Testis (tissue), 2 donors: ENCODE data around the gene ZSCAN30.
"Not testable (repeated sequence)": the region's sequence is repeated elsewhere in the genome, so short reads cannot be mapped to it uniquely, and the experiment has no call there.

Experiments
- POLR2A ChIP-seq: fragments of 450-650 bp; IDR thresholded peaks from one replicate; pipeline ENCODE4 v1.6.1; 2017; ENCODE audit warnings: antibody characterized with exemption, mild to moderate bottlenecking, moderate library complexity
- TF ChIP-seq, protein P1 (sequence below), 3 experiments: fragments of 450-650 bp in 2 of 3; fragments of 200-600 bp in 1 of 3; sonication (generic) in 1 of 3; IDR thresholded peaks; one replicate each; pipeline ENCODE4 v1.5.1; 2016 to 2019; ENCODE audit warnings: antibody characterized with exemption in 3 of 3, mild to moderate bottlenecking in 2 of 3, moderate library complexity in 1 of 3

DNA sequence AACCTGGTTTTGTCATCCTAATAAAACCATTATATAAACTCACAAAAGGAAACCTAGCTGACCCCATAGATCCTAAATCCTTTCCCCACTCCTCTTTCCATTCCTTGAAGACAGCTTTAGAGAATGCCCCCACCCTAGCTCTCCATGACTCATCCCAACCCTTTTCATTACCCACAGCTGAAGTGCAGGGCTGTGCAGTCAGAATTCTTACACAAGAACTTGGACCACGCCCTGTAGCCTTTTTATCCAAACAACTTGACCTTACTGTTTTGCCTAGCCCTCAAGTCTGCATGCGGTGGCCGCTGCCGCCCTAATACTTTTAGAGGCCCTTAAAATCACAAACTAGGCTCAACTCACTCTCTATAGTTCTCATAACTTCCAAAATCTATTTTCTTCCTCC, 70.7 kb downstream of the ZSCAN30 start:
- TF ChIP-seq, protein P1, sequence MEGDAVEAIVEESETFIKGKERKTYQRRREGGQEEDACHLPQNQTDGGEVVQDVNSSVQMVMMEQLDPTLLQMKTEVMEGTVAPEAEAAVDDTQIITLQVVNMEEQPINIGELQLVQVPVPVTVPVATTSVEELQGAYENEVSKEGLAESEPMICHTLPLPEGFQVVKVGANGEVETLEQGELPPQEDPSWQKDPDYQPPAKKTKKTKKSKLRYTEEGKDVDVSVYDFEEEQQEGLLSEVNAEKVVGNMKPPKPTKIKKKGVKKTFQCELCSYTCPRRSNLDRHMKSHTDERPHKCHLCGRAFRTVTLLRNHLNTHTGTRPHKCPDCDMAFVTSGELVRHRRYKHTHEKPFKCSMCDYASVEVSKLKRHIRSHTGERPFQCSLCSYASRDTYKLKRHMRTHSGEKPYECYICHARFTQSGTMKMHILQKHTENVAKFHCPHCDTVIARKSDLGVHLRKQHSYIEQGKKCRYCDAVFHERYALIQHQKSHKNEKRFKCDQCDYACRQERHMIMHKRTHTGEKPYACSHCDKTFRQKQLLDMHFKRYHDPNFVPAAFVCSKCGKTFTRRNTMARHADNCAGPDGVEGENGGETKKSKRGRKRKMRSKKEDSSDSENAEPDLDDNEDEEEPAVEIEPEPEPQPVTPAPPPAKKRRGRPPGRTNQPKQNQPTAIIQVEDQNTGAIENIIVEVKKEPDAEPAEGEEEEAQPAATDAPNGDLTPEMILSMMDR (IDR thresholded peaks at IDR 0.05): not testable (repeated sequence)
- TF ChIP-seq POLR2A: not testable (repeated sequence)
